K562 (cell line): ENCODE results near the gene MEX3A. TPM values are rescaled to one million over a fixed set of nuclear protein-coding genes. Genes with fewer than 3 reads are reported as not detected.
A peak's percentile ranks its signal among the peaks of the same experiment; 100 is the strongest.

Experiments
- BRF2 ChIP-seq: IDR thresholded peaks from 3 replicates; pipeline ENCODE4 v1.6.1; 2011; ENCODE audit warnings: borderline replicate concordance, mild to moderate bottlenecking; ENCODE audit not compliant: insufficient read length, insufficient read depth
- CHAMP1 ChIP-seq: fragments of 450-650 bp; IDR thresholded peaks from 2 replicates; pipeline ENCODE4 v1.6.1; 2016; ENCODE audit warnings: mild to moderate bottlenecking
- FOXA1 ChIP-seq: fragments of 450-650 bp; IDR thresholded peaks from 2 replicates; pipeline ENCODE4 v1.6.1; 2016; ENCODE audit warnings: mild to moderate bottlenecking, borderline replicate concordance
- FOXA3 ChIP-seq, 2 experiments: fragments of 450-650 bp in 1 of 2; sonication (generic) in 1 of 2; formaldehyde crosslinking; IDR thresholded peaks in 1 of 2; conservative IDR thresholded peaks in 1 of 2; 2 replicates each; pipeline versions ENCODE4 v1.4.0 to v1.8.0; 2020 to 2022; ENCODE audit warnings: mild to moderate bottlenecking in 2 of 2, missing genetic modification reagents in 1 of 2
- GATAD2A ChIP-seq: fragments of 450-650 bp; IDR thresholded peaks from 2 replicates; pipeline ENCODE4 v1.6.1; 2017
- GTF2F1 ChIP-seq: IDR thresholded peaks from 2 replicates; pipeline ENCODE4 v1.6.1; 2011; ENCODE audit warnings: low read depth, low read length, improper control_type of control experiment
- HMBOX1 ChIP-seq: sonication (generic); IDR thresholded peaks from 2 replicates; pipeline ENCODE4 v1.6.1; 2016
- HMG20B ChIP-seq: fragments of 250-450 bp; sonication (Bioruptor Pico); IDR thresholded peaks from 2 replicates; pipeline ENCODE4 v1.5.0; 2021; ENCODE audit warnings: mild to moderate bottlenecking
- KAT7 ChIP-seq: sonication (generic); formaldehyde crosslinking; IDR thresholded peaks from 2 replicates; pipeline ENCODE4 v1.8.0; 2022; ENCODE audit warnings: missing genetic modification reagents, mild to moderate bottlenecking, borderline replicate concordance
- MAFG ChIP-seq: fragments of 450-650 bp; conservative IDR thresholded peaks from 2 replicates; pipeline ENCODE4 v1.6.1; 2016; ENCODE audit warnings: missing genetic modification characterization, missing compliant biosample characterization
- NCOA6 ChIP-seq: fragments of 450-650 bp; IDR thresholded peaks from 2 replicates; pipeline ENCODE4 v1.6.1; 2017; ENCODE audit warnings: mild to moderate bottlenecking
- NONO ChIP-seq, 2 experiments: fragments of 200-400 bp in 1 of 2; fragments of 450-650 bp in 1 of 2; formaldehyde crosslinking in 1 of 2; IDR thresholded peaks; 2 replicates each; pipeline ENCODE4 v1.6.1; 2017; ENCODE audit warnings: low read depth in 2 of 2, mild to moderate bottlenecking in 2 of 2, moderate library complexity in 2 of 2, low read length in 1 of 2
- PBX2 ChIP-seq, 2 experiments: IDR thresholded peaks in 1 of 2; conservative IDR thresholded peaks in 1 of 2; 2 replicates each; pipeline ENCODE4 v1.6.1; 2016; ENCODE audit warnings: low read depth in 2 of 2, mild to moderate bottlenecking in 1 of 2, missing compliant biosample characterization in 1 of 2, missing genetic modification characterization in 1 of 2, moderate library complexity in 1 of 2
- PHB2 ChIP-seq: fragments of 450-650 bp; IDR thresholded peaks from 2 replicates; pipeline ENCODE4 v1.6.1; 2017; ENCODE audit warnings: low read depth
- RAD51 ChIP-seq: fragments of 450-650 bp; IDR thresholded peaks from 2 replicates; pipeline ENCODE4 v1.7.1; 2016; ENCODE audit warnings: low read depth, mild to moderate bottlenecking, borderline replicate concordance
- SPI1 ChIP-seq: IDR thresholded peaks from 2 replicates; pipeline ENCODE4 v1.6.1; 2011; ENCODE audit warnings: low read depth, low read length, control low read depth, borderline replicate concordance
- TEAD2 ChIP-seq: fragments of 450-650 bp; IDR thresholded peaks from 2 replicates; pipeline ENCODE4 v1.6.1; 2016; ENCODE audit warnings: missing genetic modification characterization, control low read depth, missing compliant biosample characterization
- TRIM28 ChIP-seq: fragments of 450-650 bp; IDR thresholded peaks from 2 replicates; pipeline ENCODE4 v1.6.1; 2017
- ZC3H11A ChIP-seq: IDR thresholded peaks from 2 replicates; pipeline ENCODE4 v1.6.1; 2012; ENCODE audit warnings: low read depth, low read length, improper control_type of control experiment
- ZNF12 ChIP-seq: sonication (generic); formaldehyde crosslinking; IDR thresholded peaks from 2 replicates; pipeline ENCODE4 v1.4.0; 2020; ENCODE audit warnings: mild to moderate bottlenecking, missing genetic modification reagents
- polyA plus RNA-seq, 8 experiments: library from polyadenylated mRNA; depleted of rRNA in 4 of 8; stranded (reverse) in 5 of 8; unstranded in 3 of 8; fragments of >200 nt; fragmentation: Nextera tagmentation in 2 of 8; fragmentation: Illumina TruSeq in 1 of 8; extraction: Ambion mirVana in 2 of 8; extraction: Trizol in 1 of 8; gene quantifications; 2 replicates each; pipeline versions ENCODE4 v1.2.1 to v1.2.3, GENCODE V29; 2011 to 2014; ENCODE audit warnings: inconsistent platforms in 1 of 8, missing spikeins in 1 of 8
- total RNA-seq, 7 experiments: library from RNA; depleted of rRNA in 6 of 7; stranded (reverse); fragments of >200 nt in 6 of 7; fragmentation: Illumina TruSeq in 2 of 7; extraction: Trizol in 2 of 7; gene quantifications; 2 replicates each; pipeline versions ENCODE4 v1.2.1 to v1.2.3, GENCODE V29; 2011 to 2021; ENCODE audit warnings: low replicate concordance in 1 of 7

Gene MEX3A
- total and polyA plus RNA-seq, 9 of the 15 experiments (the other 6 are each of a cell fraction or from before 2014, with no cell fraction given): 0.36 to 13.7 (median 5.2) TPM

GRCh38 chr1:156055281-156056048 lies 26.8 kb downstream of the MEX3A start (continued):
- TF ChIP-seq PBX2 (CRISPR knock-in tag; IDR thresholded peaks at IDR 0.05; ENCODE audit: low read depth) (no peak), PBX2 (tag; conservative IDR thresholded peaks at IDR 0.05; ENCODE audit: low read depth) (no peak), FOXA1 (no peak), ZC3H11A (no peak), GATAD2A (no peak), NONO (IDR thresholded peaks at IDR 0.05; ENCODE audit: low read depth in 2 of 2, low read length in 1 of 2) (no peak), CHAMP1 (no peak), MAFG (tag) (no peak), TEAD2 (tag) (no peak), PHB2 (no peak), ZNF12 (no peak), FOXA3 (CRISPR knock-in tag; conservative IDR thresholded peaks at IDR 0.05 in 1 of 2, IDR thresholded peaks at IDR 0.05 in 1 of 2) (0 out of 4 replicates have a peak, but pooled peaks of 1 of the 2 experiments have one; percentile 48), HMBOX1 (peak; percentile 34), TRIM28 (no peak), HMG20B (CRISPR knock-in tag) (no peak), RAD51 (no peak), SPI1 (peak; percentile 95), KAT7 (peak; percentile 90; the same call in 1 of the 2 replicates), GTF2F1 (no peak), NCOA6 (no peak), BRF2 (no peak)
